Upper lobe of left lung (tissue), 6 donors: ENCODE data around the gene ATPAF2. TPM values are rescaled to one million over a fixed set of nuclear protein-coding genes. Genes with fewer than 3 reads are reported as not detected.
"Not testable (repeated sequence)": the region's sequence is repeated elsewhere in the genome, so short reads cannot be mapped to it uniquely, and the experiment has no call there.

Experiments used
- ATAC-seq, 2 donors: fragments of 200-7000 bp; cut with Tn5 transposase; one replicate each; pipeline ENCODE4 v1.9.1; 2022; ENCODE audit warnings: mild to moderate bottlenecking in 2 of 2, moderate library complexity in 2 of 2; ENCODE audit not compliant: low FRiP score in 2 of 2
- DNase-seq, 2 donors: peaks; one replicate each; pipeline ENCODE4 v3.0.0-alpha.2; 2019 to 2020
- H3K27ac ChIP-seq, 4 donors: fragments of 200-600 bp; sonication (generic); one replicate each; pipeline ENCODE4 v1.5.1; 2016 to 2019
- H3K27me3 ChIP-seq, 4 donors: fragments of 200-600 bp; sonication (generic); one replicate each; pipeline ENCODE4 v1.5.1; 2017 to 2019
- H3K36me3 ChIP-seq, 4 donors: fragments of 200-600 bp; sonication (generic); one replicate each; pipeline ENCODE4 v1.5.1; 2016 to 2019
- H3K4me1 ChIP-seq, 4 donors: fragments of 200-600 bp; sonication (generic); one replicate each; pipeline ENCODE4 v1.5.1; 2018 to 2019
- H3K4me3 ChIP-seq, 4 donors: fragments of 200-600 bp; sonication (generic); one replicate each; pipeline ENCODE4 v1.5.1; 2017 to 2019; ENCODE audit warnings: mild to moderate bottlenecking in 2 of 4, moderate library complexity in 1 of 4
- H3K9me3 ChIP-seq, 4 donors: fragments of 200-600 bp; sonication (generic); one replicate each; pipeline ENCODE4 v1.5.1; 2018 to 2019
- EP300 ChIP-seq, 4 donors: sonication (generic); formaldehyde crosslinking; IDR thresholded peaks; one replicate each; pipeline ENCODE4 v1.5.1; 2017; ENCODE audit warnings: antibody characterized with exemption in 4 of 4, control low read depth in 2 of 4
- POLR2A ChIP-seq, 4 donors: fragments of 450-650 bp; IDR thresholded peaks; one replicate each; pipeline ENCODE4 v1.5.1; 2016 to 2017; ENCODE audit warnings: antibody characterized with exemption in 4 of 4, mild to moderate bottlenecking in 2 of 4
- POLR2AphosphoS5 ChIP-seq, 2 donors: sonication (generic); formaldehyde crosslinking; IDR thresholded peaks; one replicate each; pipeline ENCODE4 v1.5.1; 2017; ENCODE audit warnings: antibody characterized with exemption in 2 of 2
- WGBS, 2 donors: methylation state at CpG; one replicate each; pipeline ENCODE4 v1.1.5; 2017 to 2018; 5-methylcytosine and 5-hydroxymethylcytosine counted together
- total RNA-seq, 6 donors: library from RNA; depleted of rRNA in 4 of 6; stranded (reverse); fragments of >200 nt in 4 of 6; gene quantifications; one replicate each; pipeline versions ENCODE4 v1.1.0 to v1.2.1, GENCODE V29; 2016 to 2021
- TF ChIP-seq, protein P1 (sequence below), 6 experiments: fragments of 450-650 bp in 4 of 6; fragments of 200-600 bp in 2 of 6; sonication (generic) in 2 of 6; IDR thresholded peaks; one replicate each; pipeline ENCODE4 v1.5.1; 2016 to 2019; ENCODE audit warnings: antibody characterized with exemption in 6 of 6
- donor health status: DM: no; HTN: no; CAD: no; lungs with moderate emphysema.
- donor health status: DM: no; HTN: yes; CAD: no; lungs with severe emphysema.

Gene ATPAF2
- total RNA-seq, 6 donors from 2014 or later: 19.2 to 68.1 (median 30.7) TPM

DNA sequence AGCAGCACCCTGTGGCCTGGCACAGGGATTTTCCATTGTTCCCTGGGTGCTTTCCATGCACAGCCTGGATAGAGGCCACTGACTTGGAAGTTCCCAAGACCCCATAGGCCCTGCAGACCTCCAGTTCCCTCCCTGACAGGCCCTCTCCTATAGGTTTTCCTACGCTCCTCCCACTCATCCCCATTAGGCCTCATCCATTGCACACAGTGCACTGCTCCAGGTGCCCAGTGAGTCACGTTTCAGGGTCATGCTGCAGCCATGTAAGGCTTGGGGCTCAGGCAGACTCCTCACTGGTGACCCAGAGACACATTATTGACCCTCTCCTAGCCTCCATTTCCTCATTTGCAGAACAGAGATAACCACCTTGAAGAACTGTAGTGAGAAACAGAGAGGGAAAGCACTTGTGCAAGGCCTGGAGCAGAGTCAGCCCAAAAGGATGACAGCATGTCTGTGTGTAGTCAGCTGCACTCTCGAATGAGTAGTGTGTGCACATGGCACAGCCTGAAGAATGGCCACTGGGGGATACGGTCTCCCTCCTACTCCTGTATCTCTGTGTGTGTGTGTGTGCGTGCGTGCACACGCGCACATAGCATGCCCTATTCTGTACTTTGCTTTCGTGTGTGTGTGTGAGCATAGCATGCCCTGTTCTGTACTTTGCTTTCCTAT, 39.5 kb downstream of the ATPAF2 start:
- DNase-seq (no peak), ATAC-seq (no peak)
- Histone ChIP-seq H3K27ac (no peak overlapping the region), H3K4me3 (no peak overlapping the region), H3K36me3 (peaks cover 0 to 3% (median 0%) of the 10 kb centered on the region in 4 donors), H3K27me3 (no peaks in the 10 kb centered on the region), H3K4me1 (no peaks in the 10 kb centered on the region), H3K9me3 (no peaks in the 10 kb centered on the region)
- 82 to 87% methylated on average over 9 of the region's 9 CpGs for WGBS, 2 donors
- TF ChIP-seq EP300 (IDR thresholded peaks at IDR 0.05) (no peak), POLR2AphosphoS5 (IDR thresholded peaks at IDR 0.05) (no peak), POLR2A (IDR thresholded peaks at IDR 0.05) (no peak)
- TF ChIP-seq, protein P1, sequence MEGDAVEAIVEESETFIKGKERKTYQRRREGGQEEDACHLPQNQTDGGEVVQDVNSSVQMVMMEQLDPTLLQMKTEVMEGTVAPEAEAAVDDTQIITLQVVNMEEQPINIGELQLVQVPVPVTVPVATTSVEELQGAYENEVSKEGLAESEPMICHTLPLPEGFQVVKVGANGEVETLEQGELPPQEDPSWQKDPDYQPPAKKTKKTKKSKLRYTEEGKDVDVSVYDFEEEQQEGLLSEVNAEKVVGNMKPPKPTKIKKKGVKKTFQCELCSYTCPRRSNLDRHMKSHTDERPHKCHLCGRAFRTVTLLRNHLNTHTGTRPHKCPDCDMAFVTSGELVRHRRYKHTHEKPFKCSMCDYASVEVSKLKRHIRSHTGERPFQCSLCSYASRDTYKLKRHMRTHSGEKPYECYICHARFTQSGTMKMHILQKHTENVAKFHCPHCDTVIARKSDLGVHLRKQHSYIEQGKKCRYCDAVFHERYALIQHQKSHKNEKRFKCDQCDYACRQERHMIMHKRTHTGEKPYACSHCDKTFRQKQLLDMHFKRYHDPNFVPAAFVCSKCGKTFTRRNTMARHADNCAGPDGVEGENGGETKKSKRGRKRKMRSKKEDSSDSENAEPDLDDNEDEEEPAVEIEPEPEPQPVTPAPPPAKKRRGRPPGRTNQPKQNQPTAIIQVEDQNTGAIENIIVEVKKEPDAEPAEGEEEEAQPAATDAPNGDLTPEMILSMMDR (IDR thresholded peaks at IDR 0.05): no peak

DNA sequence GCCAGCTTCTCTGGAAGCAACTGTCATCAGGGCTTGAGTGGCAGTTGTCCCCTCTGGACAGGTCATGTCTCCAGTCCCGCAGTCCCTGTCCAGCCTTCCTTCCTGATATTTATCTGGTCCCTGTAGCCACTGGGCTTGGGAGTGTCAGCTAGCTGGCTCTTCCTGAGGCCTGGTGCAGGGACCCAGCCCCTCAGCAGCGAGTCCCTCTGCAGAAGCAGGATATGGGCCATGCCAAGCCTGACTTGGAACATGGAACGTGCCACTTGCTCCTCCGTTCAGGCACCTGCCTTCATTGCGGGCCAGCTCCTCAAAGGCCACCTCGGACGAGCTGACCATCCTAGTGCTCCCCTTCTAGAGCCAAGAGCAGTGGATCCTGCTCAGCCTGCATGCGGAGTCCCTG, 40.0 kb downstream of the ATPAF2 start:
- Histone ChIP-seq H3K27me3 (no peaks in the 10 kb centered on the region), H3K36me3 (peaks cover 0 to under 1% (median 0%) of the 10 kb centered on the region in 4 donors), H3K4me1 (no peaks in the 10 kb centered on the region), H3K9me3 (no peaks in the 10 kb centered on the region), H3K27ac (no peak overlapping the region), H3K4me3 (no peak overlapping the region)
- no peak for TF ChIP-seq POLR2AphosphoS5 (IDR thresholded peaks at IDR 0.05)
- no peak for TF ChIP-seq EP300 (IDR thresholded peaks at IDR 0.05)
- ATAC-seq: no peak
- DNase-seq: no peak
- 89 to 95% methylated on average over 1 to 8 of the region's 8 CpGs for WGBS, 2 donors

DNA sequence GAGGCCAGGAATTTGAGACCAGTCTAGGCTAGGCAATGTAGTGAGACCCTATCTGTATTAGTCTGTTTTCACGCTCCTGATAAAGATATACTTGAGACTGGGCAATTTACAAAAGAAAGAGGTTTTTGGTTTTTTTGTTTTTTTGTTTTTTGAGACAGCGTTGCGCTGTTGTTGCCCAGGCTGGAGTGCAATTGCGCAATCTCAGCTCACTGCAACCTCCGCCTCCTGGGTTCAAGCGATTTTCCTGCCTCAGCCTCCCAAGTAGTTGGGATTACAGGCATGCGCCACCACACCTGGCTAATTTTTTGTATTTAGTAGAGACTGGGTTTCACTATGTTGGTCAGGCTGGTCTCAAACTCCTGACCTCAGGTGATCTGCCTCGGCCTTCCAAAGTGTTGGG, 43.1 kb downstream of the ATPAF2 start:
- H3K4me1 ChIP-seq, H3K27me3 ChIP-seq, H3K4me3 ChIP-seq, H3K9me3 ChIP-seq, H3K36me3 ChIP-seq, ATAC-seq, DNase-seq, H3K27ac ChIP-seq: not testable (repeated sequence)
- 93 to 97% methylated on average over 8 of the region's 8 CpGs for WGBS, 2 donors

- H3K4me3 ChIP-seq: no peak overlapping the region
- WGBS, 2 donors: 50 to 73% methylated on average over 10 to 18 of the region's 18 CpGs
- no peaks in the 10 kb centered on the region for H3K4me1 ChIP-seq
- TF ChIP-seq, protein P1 (IDR thresholded peaks at IDR 0.05): no peak
- no peak for TF ChIP-seq EP300 (IDR thresholded peaks at IDR 0.05)
- TF ChIP-seq POLR2AphosphoS5 (IDR thresholded peaks at IDR 0.05): no peak
- no peak for TF ChIP-seq POLR2A (IDR thresholded peaks at IDR 0.05)
- no peak for DNase-seq
- no peaks in the 10 kb centered on the region for H3K9me3 ChIP-seq
- no peak overlapping the region for H3K27ac ChIP-seq
- no peaks in the 10 kb centered on the region for H3K27me3 ChIP-seq
- H3K36me3 ChIP-seq: peaks cover 0 to 5% (median 0%) of the 10 kb centered on the region in 4 donors
- no peak for ATAC-seq
Measured at GRCh38 chr17:17994271-17995069, 44.5 kb downstream of the ATPAF2 start.

DNA sequence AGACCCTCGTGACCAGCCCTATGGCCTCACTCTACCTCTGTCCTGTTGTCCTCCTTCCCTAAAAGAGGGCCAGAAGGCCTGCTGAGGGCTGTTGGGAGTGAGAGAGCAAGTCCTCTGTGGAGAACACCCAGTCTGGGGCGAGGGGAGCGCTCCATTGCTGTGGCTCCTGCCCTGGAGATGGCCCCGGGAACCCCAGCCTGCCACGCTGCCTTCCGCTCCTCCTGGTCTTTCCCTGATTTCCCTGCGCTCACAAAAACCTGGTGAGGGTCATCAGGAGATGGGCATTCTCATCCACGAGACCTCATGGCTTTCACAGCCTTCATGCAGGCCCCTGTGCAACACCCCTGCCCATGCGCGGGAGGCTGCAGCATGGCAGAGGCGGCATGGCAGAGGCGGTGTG, 45.1 kb downstream of the ATPAF2 start:
- H3K36me3 ChIP-seq: peaks cover 0 to 5% (median 0%) of the 10 kb centered on the region in 4 donors
- H3K9me3 ChIP-seq: no peaks in the 10 kb centered on the region
- ATAC-seq (no peak), DNase-seq (no peak)
- H3K27ac ChIP-seq: no peak overlapping the region
- WGBS, 2 donors: 95 to 96% methylated on average over 9 to 12 of the region's 12 CpGs
- H3K4me1 ChIP-seq: no peaks in the 10 kb centered on the region
- no peak overlapping the region for H3K4me3 ChIP-seq
- no peaks in the 10 kb centered on the region for H3K27me3 ChIP-seq
- TF ChIP-seq EP300 (IDR thresholded peaks at IDR 0.05): no peak
- TF ChIP-seq, protein P1 (IDR thresholded peaks at IDR 0.05): no peak
- no peak for TF ChIP-seq POLR2AphosphoS5 (IDR thresholded peaks at IDR 0.05)
- no peak for TF ChIP-seq POLR2A (IDR thresholded peaks at IDR 0.05)
